Hematopoietic multipotent progenitor cell treated with erythropoietin and hydrocortisone succinate and interleukin-3 and kit ligand, for 17 days (in vitro differentiated cells): ENCODE results near the gene ATP1A3.
"Not testable (repeated sequence)": the region's sequence is repeated elsewhere in the genome, so short reads cannot be mapped to it uniquely, and the experiment has no call there.

Experiments used
- DNase-seq: peaks from one replicate; pipeline ENCODE4 v3.0.0-alpha.2; 2015; ENCODE audit warnings: low spot score

The ATP1A3 gene

GRCh38 chr19:41993612-41994483 is at the start of gene ATP1A3:
Gene ATP1A3 (minus strand): TSS chr19:41994230. CDS start chr19:41994076, 154 bp downstream.
- no peak for DNase-seq

DNA sequence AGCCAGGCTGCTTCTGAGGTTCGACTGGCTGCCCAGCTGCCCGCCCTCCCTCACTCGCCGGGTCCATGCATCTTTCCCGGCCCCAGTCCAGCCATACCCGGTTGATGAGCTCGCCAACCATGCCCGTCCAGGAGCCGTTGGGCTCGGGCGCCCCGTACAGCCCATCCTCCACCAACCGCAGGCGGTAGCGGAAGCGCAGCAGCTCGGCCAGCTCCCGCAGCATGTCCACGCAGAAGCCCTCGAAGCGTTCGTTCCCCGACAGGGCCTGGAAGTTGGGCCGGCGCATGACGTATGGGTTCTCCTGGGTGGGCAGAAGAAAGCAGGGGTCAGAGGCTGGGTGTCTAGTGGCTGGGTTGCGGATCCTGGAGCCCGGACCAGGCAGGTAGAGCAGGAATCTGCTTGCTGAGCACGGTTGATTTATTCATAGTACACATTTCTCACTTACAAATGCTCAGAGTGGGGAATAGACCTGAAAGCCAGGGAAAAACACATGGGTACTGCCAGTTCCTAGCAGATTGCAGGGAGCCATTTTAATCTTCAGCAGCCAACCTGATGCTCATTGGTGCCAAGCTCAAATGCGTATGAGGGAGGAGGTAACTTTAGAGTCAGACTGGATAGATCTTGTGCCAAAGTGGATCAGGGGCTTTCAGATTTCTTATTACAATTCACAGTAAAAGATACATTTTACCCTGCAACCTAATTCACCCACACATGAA is 48.6 kb upstream of the ATP1A3 start:
- no peak for DNase-seq

DNA sequence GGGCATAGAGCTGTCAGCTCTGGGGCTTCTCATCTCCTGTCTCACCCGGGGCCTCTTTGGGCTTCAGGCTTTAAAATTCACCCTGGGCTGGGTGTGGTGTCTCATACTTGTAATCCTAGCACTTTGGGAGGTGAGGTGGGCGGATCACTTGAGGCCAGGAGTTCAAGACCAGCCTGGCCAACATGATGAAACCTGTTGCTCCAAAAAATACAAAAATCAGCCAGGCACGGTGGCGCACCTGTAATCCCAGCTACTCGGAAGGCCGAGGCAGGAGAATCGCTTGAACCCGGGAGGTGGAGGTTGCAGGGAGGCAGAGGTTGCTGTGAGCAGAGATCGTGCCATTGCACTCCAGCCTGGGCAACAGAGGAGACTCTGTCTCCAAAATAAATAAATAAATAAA is 46.5 kb upstream of the ATP1A3 start:
- not testable (repeated sequence) for DNase-seq

DNA sequence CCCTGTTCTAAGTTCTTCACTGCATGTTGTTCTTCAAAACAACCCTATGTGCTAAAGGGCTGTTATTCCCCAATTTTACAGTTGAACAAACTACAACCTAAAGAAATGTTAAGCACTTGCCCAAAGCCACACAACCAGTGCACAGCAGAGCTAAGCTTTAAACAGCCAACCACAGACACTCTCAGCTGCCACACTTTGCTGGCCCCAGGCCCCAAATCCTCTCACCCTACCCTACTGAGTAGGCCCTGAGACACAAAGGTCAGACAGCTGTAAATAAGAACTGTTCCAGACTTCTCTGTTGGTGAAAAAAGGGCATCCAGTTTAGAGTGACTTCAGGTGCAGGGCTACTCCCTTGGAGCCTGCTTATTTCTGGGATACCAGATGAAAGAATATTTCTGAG is 46.0 kb upstream of the ATP1A3 start:
- no peak for DNase-seq

DNA sequence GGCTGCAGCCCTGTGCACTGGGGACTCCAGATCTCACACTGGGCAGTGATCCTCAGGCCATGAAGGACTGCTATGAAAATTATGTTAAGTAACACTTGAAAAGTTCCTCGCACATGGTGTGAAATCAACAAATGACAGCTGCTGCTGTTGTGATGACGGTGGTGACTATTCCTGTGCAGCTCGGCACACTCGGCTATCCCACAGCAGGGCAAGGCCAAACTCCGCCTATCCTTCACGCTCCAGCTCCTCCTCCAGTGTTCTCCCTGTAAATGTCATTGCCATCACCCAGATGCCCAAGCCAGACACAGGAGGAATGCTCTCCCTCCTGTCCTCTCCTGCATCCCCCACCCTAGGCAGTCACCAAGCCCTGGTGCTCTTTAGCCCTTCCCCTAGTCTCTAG is 44.6 kb upstream of the ATP1A3 start:
- DNase-seq: no peak

DNA sequence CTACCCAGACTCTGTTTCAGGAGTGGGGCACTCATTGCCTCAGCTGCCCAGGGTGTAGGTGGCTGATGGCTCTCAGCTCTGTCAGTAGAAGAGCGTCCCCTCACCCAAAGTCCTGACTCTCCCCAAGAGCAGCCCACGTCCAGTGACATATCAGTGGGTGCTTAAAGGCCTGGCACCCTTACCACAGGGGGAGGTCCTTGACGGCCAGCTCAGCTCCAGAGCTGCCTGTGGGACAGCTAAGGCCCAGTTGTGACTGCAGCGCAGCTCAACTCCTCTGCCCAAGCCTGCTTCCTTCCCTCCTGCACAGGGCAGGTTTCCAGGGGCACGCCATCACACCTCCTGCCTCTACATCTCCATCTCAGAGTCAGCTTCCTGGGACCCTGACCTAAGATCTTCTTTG is 43.6 kb upstream of the ATP1A3 start:
- no peak for DNase-seq

- DNase-seq: peak; percentile 60
Observed at GRCh38 chr19:42034640-42035391, 40.8 kb upstream of the ATP1A3 start.

DNA sequence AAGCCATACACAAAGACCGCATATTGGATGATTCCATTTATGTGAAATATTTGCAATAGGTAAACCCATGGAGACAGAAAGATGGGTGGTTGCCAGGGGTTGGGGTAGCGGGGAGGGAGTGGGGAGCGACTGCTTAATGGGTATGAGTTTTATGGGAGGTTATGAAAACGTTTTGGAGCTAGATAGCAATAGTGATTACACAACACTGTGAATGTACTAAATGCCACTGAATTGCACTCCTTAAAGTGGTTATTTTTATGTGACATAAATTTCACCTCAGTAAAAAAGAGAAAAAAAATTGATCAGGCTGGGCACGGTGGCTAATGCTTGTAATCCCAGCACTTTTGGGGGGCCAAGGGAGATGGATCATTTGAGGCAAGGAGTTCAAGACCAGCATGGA is 39.4 kb upstream of the ATP1A3 start:
- no peak for DNase-seq

DNA sequence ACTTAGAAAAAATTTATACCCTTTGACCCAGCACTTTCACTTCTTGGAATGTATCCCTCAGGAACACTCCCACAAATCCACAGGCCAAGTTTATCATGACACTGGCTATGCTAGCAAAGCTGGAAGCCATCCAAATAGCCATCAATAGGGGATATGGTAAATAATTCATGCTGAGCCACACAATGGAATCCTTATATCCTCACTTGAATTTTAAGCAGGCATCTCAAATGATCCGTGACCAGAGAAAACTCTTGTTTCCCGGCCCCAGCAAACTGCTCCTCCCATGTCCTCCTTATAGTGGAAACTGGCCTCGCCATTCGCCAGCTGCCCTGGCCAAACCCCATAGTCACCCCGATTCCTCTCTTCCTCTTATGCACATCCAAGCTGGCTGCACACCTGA is 38.4 kb upstream of the ATP1A3 start:
- DNase-seq: no peak

GRCh38 chr19:42030645-42031440 is 36.8 kb upstream of the ATP1A3 start:
- no peak for DNase-seq

GRCh38 chr19:42028304-42029216 is 34.5 kb upstream of the ATP1A3 start:
- DNase-seq: peak; percentile 39

DNA sequence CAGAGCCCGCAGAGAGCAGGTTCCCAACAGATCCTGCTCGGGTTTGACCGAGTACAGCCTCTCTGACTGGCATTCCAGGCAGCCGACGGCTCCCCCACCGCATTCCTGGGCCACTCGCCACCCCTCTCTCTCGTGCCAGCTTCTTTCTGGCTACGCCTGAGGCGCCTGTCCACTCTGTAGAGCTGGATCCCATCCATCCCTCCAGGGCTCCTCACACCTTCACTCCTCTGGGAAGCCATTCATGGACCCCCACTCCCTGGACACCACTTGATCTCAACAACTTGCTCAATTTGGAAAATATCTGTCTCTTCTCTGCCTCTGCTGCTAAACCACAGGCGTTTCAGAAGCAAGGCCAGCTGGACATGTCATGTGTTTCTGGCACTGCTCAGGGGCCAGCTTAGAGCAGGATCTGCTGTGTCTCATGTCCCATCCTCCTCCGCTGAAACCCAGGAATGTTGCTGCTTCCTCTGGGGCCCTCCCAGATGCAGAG is 30.6 kb upstream of the ATP1A3 start:
- DNase-seq: no peak

DNA sequence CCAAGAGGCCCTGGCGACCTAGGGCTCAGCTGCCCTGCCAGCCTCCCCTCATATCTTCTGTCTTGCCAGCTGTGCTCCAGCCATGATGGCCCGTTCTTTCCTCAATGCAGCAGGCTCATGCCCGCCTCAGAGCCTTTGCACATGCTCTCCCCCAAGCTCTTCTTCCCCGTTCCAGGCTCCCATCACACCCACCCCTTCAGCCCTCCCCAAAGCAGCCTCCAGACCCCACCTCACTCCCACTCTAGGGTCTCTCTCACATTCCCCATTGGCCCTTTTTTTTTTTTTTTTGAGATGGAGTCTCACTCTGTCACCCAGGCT is 29.9 kb upstream of the ATP1A3 start:
- no peak for DNase-seq

DNA sequence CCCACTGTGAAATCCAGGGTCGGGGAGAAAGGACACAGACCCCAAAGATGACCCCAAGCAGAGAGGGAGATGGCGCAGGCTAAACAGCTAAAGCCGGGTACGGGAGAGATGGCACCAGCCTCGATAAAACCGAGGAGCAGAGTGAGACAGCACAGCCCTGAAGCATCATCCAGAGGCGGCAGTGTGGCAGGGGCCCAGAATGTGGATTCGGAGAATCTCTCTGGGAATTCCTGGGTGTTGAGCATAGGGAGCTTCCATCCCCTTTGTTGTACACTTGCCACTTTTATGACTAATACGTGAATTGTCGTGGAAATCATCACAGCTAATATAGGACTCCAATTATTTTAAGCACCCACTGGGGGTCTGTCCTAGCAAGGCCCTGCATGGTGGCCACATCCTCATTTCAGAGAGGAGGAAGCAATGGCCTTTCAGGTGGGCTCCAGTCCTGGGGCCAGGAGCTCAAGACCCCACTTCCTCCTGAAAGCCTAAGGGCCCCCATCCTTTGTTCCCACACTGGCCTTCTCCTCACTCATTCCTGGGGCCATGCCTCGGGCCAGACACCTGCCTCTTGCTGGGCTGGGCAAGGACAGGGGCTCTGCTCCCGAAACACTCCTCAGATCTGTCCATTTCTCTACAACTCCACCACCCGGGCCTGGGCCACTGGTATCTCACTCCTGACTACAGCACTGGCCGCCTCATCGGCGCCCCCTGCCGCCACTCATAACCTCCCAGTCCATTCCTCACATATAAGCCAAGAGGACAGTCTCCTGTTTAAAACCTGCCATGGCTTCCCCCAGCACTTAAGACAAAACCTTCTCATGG is 29.3 kb upstream of the ATP1A3 start:
- DNase-seq: peak; percentile 14

DNA sequence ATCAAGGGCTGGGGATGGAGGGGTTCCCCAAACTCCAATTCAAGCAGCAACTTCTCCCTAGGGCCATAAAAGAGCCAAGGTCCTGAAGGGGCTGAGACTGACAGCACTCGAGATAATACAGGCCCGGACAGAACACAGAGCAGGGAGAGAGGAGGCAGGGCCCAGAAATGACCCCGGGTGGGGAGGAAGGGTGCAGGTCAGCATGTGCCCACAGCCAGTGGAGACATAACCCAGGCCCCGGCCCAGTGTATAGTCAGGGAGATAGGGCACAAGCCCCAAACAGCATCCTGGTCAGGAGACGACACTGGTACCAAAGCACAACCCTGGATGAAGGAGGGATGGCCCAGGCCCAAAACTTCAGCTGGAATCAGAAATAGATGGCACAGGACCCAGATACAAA is 28.6 kb upstream of the ATP1A3 start:
- DNase-seq: no peak

- DNase-seq: no peak
Observed at GRCh38 chr19:42021185-42021584, 27.2 kb upstream of the ATP1A3 start.

GRCh38 chr19:42018503-42019193 is 24.6 kb upstream of the ATP1A3 start:
- DNase-seq: no peak

GRCh38 chr19:42017040-42017439 is 23.0 kb upstream of the ATP1A3 start:
- no peak for DNase-seq

DNA sequence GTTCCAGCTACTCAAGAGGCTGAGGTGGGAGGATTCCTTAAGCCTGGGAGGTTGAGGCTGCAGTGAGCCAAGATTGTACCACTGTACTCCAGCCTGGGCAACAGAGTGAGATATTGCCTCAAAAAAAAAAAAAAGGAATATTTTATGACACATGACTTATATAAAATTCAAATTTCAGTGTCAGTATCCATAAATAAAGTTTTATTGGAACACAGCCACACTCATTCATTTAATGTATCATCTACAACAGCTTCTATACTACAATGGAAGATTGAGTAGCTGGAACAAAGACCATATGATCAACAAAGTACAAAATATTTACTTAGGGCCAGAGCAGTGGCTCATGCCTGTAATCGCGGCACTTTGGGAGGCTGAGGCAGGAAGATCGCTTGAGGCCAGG is 18.7 kb upstream of the ATP1A3 start:
- not testable (repeated sequence) for DNase-seq
